NCI-H2227 treated with DMSO at 0.1 percent for 48 hours (cell line): Measurements from ENCODE around the gene EN1.

Experiments
- DNase-seq: peaks from one replicate; lab custom pipeline; 2025; lab: John Stamatoyannopoulos, UW

Gene EN1

DNA sequence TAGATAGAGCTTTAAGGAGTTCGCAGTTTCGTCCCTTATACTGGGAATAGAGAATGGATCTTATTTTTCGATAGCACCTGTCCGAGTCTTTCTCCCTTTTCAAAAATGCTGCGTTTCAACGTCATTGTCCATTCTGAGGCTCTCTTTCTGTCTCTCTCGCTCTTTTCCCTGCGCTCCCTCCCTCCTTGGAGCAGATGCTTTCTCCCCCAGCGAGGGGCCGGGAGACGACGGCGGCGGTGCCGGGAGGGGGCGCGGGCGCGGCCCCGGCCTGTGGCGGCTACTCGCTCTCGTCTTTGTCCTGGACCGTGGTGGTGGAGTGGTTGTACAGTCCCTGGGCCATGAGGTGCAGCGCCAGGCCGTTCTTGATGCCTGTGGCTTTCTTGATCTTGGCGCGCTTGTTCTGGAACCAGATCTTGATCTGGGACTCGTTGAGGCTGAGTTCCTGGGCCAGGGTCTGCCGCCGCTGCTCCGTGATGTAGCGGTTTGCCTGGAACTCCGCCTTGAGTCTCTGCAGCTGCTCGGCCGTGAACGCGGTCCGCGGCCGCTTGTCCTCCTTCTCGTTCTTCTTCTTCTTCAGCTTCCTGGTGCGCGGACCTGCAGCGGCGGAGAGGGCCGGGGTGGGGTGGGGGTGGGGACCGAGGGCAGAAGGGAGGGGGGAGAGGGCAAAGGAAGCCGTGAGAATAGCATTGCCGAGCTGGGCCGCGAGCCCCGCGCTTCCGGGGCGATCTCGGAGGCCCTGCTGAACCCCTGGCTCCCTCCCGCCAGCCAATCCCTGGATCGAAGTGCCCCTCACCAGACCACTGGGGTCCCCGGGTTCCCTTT lies 4.6 kb downstream of the EN1 start:
- no peak for DNase-seq

DNA sequence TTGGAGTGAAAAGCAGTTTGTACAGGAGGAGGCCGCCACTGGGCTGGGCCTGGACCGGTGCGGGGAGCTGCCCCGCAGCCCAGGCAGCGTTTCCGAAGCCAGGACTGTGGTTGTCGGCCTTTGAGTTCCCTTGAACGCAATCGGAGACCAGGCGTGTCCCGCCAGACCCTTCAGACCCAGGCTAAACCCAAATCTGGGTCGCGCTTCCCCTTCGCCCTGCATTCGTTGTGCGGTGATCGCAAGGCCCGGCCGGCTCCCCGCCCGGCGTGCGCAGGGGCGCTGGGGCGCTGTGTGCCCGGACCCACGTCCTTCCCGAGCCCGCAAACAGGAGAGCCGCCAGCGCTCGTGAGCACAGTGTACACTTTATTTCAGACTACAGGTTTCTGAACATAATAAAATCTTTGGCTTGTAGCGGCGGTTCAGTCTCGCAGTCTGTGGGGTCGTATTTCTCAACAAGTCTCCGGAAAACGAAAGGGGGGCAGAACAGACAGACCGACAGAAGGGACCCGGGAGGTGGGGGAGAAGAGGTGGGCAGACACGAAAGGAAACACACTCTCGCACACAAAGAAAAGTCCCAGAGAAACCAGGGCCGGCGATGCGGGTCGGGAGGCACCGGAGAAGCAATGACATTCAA lies 5.5 kb downstream of the EN1 start:
- peak; percentile 48 for DNase-seq

DNA sequence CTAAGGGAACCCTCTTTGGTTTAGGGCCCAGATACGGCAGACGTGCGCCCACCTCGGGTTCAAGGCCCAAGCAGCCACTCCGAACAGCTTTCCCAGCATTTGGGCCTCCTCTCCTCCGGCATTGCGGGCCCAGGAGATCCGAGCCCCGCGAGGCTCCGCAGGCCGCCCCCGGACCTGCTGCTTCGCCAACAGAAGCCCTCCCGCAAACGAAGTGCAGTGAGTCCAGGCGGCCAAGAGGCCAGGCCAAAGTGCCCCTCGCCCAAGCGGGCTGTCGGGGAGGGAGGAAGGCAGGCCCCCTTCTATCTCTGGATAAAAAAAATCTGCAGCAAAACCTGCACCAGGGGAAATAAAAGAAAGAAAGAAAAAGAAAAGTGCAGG lies 6.0 kb downstream of the EN1 start:
- DNase-seq = no peak

DNA sequence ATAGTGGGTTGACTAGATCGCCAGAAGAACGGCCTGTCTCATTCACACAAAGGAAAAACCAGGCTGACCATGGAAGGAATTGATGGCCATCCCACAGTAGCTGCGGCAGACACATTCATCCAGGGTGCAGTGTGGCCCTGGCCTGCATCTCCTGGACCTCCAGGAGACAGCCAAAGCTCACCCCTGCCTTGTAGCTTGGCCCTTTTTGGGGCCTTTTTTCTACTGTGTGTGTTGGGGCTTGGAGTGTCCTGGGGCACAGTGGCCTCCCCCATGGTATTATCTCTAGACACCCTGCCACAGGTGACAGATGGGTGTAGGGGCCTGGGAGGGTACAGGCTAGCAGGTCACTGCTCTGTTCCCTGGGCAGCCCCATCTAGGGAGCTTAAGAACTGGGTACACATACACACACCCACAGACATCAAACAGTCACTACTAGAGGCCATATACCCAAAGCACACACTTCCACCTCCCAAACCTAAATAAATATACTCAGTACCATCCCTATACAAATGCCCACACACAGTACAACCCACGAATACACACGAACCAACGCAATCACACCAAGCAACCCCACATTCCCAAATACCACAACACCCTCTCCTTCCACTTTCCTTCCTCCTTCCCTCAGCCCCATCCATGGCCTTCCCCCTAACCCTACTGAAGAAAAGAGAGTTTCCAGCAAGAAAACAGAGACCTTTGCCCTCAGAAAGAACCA lies 8.6 kb downstream of the EN1 start:
- no peak for DNase-seq

DNA sequence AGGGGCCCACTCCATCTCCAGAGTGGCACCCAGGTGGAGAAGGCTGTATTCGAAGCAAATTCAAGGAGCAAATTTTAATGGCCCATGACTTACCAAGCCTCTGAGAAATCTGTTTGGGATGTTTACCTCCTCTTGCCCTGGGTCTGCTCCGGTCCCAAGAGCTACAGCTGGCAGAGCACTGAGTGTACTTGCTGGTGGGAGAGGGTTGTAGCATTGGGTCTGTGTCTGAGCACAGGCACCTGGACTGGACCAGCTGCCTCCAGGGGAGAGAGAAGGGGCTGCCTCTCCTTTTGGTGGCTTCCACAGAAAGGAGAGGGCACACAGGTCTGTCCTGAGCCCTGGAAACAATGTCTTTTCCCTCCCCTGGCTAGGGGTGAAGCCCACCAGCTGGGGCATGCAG lies 9.8 kb downstream of the EN1 start:
- no peak for DNase-seq

DNA sequence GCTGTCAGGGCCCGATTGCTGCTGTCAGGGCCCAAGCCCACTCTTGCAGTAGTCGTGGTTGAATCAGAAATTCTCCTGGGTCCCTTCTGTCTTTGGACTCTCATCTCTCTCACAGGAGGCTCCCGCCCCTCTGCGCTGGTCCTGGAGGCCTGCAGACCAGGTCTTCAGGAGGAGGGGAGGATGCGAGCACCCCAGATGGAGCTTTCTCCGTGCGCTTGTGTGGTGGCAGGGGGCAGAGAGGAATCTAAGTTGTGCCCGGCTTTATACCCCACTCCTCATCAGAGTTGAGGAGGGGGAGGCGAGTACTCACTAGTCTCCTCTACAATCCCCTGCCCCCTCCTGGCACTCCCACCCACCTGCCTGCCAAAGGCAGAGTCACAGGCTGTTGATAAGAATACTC lies 10.4 kb downstream of the EN1 start:
- DNase-seq = no peak

DNA sequence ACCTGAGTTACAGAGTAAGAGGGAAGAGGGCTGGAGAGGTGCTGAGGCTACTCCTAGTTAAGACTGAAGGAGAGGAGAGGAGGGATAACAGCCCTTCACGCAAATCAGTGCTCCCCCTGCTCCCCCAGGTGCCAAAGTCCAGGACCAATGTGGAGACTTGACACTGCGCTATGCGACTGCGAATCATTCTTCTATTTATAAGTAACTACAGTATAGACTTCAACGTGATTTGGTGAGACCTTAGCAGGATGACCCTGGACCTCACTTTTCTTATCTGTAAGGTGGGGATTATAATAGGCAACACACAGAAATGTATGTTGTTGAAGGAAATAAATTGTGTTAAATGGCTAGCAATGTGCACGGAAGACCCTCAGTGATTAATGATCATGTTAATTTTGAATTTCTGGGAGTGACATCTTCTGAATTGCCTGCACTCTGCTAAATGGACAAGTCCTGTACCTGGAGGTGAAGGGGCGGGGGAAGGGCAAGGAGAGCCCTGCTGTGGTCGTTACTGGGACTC lies 11.0 kb downstream of the EN1 start:
- DNase-seq = no peak

DNA sequence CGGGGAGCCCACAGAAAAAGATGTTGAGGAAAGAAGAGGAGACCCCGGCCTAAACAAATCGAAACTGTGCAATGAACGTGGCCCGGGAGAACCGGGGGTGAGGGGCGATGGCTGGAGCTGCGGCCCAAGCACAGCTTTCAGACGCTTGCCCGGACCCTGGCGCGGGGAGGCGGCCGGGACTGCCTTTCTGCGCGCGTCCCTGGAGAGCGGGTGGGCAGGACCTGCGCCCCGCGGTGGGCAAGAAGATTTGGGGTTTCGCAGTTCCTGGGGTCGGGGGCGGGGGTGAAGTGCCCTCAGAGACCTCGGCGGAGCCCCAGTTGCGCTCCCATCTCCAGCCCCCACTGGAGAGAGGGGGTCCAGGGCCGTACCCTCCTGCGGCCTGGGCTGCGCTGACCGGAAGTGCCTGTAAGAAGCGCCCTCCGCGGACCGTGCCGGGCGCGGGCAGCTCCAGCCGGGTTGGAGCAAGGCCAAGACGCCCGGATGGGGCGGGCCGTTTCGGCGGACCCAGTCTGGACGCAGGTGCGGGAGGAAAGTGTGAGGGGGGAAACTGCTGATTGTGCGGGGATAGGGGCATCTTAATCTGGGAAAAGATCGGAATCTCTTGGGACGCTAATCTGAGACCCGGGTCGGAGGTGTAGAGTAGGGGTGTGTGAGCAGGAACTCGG lies 11.6 kb downstream of the EN1 start:
- DNase-seq = no peak

DNA sequence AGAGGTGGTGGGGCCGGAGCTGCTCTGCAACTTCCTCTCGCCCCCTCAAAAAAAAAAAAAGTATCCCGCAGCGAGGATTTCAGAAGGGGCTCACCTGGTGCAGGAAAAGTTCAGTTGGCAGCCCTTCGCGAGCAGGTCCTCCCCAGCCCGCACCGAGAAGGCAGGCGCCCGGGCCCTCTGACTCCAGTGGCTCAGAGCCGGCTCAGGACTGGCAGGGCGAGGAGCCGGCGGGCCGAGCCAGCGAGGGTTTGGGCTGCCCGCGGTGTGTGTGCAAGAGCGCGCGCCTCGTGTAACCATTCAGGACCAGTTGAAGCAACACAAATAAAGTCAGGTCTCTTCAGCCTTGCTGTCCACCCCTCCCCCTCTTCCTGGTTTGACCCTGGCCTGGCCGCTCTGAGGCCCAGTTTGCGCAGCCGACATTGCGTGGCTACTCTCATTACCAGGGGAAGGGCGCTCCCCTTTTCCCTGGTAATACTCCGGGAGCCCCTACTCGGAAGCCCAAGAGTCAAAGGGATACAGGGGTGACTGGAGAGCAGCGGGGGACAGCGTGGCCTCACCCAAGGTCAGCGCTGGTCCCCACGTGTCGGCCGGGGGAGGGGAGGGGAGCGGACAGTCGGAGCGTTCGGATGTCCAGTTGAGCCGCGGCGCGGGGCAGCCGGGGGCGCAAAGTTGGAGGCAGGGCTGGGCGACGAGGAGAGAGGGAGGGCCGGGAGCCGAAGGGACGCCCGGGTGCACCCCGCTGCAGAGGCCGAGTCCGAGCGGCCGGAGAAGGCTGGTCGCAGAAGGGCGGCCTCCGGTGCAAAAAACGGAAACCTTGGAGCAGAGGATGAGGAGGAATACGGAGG lies 12.3 kb downstream of the EN1 start:
- no peak for DNase-seq

DNA sequence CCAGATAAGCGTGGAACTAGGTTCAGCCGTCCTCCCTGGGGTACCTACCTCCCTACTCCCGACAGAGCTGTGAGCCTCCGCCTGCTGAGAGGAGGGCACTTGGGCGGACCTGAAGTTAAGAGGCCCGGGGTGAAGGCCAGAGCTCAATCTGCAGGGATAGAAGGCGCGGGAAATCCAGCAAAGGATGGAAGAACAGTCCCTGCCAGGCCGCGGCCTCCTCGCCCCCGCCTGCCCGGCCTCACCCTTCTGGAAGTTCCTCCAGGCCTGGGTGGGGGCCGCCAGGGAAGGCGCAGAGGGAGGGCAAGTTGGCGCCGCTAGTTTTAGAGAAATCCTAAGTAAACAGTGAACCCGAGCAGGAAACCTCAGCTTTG lies 13.0 kb downstream of the EN1 start:
- no peak for DNase-seq

DNA sequence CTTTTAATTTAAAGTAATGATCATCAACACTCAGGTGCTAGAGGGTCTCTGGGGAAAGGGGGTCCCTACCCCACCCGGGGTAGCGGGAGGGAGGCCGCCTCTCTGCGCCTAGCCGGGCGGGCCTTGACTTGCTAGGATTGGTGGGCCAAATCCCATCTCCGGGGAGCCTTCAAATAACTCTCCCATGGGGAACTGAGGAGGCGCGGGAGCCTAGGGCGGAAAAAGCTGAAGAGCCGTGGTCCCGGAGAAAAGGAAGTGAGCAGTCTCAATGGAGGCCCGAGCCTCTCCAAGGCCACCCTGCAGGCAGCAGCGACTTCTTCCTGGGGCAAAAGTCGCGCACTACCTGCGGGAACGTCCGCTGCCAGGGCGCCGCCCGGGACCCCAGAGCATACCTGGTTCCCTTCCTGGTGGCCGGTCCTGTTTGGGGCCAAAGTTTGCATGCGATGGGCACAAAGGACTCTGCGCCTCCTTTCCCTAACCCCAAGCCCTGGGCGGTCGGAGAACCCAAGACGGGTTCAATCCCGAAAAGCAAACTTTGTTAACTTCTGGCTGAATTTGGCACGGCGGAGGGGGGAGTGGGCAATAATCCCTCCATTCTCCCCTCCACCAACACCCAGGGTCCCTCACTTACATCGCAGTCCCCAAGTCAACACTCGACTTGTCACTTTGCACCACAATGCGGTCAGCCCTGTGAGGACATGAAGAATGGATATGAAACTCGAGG lies 13.6 kb downstream of the EN1 start:
- DNase-seq = no peak

DNA sequence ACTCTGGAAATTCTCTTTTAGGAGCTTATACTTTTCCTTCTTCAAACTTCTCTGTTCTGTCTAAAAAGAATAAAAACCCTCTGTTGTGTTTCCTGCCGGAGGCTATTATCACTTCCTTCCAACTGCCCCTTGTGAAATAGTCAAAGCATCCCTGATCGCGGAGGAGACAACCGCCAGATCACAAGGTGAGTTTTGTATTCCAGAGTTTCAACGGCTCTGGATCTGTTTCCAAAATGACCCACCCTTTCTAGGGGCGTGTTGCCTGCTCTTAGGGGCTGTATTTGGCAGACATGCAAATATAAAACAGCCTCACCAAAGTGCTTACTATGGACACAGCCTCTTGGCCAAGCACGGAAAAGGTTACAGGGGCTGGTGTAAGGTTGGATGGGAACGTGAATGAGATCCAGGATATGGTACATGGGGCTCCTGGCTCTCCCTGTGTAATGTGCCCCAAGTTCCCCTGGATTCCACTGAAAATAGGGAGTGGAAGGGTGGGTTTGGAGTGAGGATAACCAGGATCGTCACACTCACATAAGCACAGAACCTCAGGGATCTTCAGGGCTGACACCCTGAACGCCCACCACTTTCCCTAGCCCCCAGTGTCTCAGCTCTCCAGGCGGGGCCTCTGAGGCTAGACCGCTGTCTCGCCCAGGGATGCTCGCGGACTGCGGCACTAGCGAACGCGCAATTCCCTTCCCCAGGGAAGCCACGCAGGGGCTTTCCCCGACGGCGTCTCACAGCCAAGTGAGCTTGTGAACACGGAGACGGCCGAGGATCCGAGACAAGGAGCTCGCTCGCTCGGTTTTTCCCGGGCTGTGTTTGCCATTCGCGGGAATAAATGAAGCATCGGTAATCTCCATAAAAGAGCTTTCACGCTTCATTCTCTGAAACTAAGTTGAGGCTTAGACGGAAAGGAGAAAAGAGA lies 14.4 kb downstream of the EN1 start:
- DNase-seq = no peak

DNA sequence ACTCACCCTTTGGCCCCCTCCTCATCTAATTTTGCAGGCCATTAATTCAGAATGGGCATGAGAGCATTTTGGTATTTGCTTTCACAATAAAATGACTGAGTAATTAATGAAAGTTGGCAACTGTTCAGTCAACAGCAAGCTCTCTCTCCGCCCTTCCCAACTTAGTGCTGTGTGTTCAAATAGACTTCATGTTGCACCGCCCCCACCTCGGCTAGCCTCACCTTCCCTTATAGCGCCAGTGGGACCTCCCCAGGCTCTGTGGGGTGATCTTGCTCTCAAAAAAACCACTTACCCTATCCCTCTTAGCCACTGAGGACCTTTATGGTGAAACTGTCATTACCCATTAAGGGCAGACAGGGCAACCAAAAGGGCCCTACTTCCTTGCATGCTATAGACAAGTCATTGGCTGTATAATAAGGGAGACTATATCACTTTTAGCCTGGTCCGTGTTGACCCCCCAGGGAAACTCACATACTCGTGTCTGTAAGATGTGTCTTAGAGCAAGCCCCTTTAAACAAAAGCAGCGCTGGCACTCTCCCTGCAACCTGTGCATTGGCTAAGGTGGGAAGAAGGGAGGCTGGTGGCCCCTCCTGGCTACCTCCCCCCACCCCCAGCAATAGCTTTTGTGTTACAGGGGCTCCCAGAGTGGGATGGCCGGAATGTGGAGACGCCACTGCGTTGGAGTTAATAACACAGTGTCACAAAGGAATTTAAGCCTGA lies 15.2 kb downstream of the EN1 start:
- no peak for DNase-seq

DNA sequence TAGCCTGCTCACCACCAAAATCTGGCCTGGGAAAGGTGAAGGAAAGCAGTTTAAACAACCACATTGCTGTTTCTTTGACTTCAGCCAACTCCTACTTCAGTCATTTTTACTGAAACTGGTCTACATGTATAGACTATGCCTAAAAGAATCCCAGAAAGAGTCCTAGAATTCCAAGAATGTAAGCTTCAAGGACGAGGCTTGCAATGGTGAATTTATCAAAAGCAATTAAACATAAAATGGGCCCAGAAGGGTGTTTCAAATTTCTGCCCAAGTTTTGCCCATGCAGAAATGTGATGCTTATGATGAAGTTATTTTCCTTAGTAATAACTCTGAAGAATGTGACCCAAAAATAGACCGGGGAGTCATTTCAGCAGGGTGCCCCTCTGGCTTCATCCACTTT lies 16.6 kb downstream of the EN1 start:
- DNase-seq = no peak

DNA sequence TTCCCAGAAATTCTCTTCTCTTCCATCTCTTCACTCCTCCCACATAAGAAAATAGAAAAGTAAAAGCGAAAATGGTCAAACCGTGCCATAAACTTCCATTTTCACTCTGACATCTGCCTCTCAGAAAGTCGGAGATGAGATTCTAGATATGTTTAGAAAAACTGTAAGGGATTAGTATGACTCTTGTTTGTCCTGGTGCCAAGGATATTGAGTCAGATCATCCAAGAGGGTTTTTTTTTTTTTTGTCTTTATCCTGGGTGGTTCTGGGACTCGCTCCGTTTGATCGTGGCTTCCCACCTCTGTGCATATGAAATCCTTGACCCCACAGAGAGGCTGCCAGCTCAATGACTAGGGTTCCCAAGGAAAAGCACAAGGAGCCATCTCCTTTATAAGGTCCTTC lies 17.3 kb downstream of the EN1 start:
- DNase-seq = no peak

DNA sequence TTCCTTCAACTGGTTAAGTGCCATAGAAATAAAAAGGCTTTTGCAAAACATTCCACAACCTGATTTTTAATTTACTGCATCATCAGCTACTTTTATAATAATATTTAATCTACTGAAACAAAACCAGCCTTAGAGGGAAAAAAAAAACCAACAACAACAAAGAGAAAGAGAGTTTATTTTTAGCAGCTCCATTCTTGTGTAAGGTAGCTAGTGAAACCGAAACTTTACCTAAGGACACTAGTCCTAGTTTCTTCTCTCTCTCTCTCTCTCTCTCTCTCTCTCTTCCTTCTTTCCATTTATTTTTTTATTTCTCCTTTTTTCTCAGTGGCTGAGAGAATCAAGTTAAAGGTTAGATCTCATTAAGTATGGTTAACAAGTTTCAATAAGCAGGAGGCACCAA lies 21.4 kb downstream of the EN1 start:
- DNase-seq = no peak

DNA sequence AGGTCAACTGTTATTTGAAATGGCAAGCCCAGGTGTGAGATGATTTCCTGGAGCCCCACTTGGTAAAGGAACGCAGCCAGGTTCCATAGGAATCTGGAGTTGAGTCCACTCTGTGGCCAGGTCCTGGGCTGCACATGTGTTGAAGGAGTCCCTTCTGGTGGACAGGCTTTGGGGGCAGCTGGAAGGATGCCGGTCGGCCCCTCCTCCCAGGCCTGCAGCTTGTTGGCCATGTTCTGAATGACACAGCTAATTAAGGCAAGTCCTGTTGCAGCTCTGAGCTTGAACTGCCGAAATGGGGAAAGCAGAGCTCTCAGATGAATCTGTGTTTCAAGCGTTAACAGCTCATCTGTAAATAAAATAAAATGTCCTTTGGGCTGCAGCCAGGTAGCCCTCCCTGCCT lies 23.8 kb downstream of the EN1 start:
- no peak for DNase-seq

DNA sequence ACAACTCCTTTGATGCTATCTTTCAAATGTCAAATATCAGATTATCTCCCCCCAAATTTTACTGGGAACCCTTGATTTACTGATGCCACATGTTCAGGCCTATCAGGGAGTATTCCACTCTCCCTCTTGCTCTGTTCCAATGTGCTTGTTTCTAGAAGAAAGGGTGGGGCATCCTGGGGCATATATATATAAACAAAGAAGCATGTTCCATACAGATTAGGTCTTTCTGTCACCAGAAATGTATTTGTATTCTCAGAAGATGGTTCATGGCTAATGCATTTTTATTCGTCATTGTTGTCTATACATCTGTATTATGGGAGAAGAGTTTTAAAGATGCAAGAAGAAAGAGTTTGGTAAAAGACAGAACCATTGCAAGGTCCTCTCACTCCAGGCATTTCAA lies 24.9 kb downstream of the EN1 start:
- DNase-seq = no peak

DNA sequence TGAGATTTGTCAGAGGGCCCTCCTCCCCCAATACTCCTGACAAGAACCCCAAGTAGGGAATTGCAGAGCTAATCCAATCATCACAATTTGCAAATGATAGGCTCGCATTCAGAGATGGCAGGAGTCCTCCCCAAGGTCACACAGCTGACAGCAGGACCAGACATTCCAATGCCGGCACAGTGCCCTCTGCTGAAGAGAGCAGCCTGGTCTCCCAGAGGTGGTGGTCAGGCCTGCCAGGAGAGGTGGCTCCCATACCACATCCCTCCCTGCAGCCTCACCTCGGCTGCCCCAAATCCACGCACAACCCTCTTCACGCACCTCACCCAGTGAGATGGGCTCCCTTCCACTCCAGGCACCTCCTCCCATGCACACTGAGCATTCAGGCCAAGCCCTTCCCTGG lies 25.4 kb downstream of the EN1 start:
- no peak for DNase-seq
